Ammon's horn (tissue), 1 donor: ENCODE measurements around the gene OR8D1.
"Not testable (repeated sequence)": the region's sequence is repeated elsewhere in the genome, so short reads cannot be mapped to it uniquely, and the experiment has no call there.

Experiments used
- DNase-seq: peaks from one replicate; pipeline ENCODE4 v3.0.0-alpha.2; 2016; ENCODE audit warnings: low spot score

OR8D1 gene

DNA sequence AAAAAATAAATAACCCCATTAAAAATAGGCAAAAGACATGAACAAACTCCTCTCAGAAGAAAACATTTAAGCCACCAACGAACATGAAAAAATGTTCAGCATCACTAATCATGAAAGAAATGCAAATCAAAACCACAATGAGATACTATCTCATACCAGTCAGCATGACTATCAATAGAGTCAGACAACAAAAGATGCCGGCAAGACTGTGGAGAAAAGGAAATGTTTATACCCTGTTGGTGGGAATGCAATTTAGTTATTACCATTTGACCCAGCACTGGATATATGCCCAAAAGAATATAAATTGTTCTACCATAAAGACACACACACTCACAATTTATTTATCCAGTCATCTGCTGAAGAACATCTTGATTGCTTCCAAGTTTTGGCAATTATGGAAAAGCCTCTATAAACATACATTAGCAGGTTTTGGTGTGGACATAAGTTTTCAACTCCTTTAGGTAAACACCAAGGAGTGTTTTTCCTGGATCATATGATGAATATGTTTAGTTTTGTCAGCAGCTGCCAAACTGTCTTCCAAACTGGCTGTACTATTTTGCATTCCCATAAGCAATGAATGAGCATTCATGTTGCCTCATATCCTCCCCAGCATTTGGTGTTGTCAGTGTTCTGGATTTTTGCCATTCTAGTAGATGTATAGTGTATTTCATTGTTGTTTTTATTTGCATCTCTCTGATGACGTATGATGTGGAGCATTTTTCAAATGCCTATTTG, 28.0 kb downstream of the OR8D1 start:
- DNase-seq: no peak

GRCh38 chr11:124278261-124278660, 35.5 kb downstream of the OR8D1 start:
- DNase-seq: no peak

DNA sequence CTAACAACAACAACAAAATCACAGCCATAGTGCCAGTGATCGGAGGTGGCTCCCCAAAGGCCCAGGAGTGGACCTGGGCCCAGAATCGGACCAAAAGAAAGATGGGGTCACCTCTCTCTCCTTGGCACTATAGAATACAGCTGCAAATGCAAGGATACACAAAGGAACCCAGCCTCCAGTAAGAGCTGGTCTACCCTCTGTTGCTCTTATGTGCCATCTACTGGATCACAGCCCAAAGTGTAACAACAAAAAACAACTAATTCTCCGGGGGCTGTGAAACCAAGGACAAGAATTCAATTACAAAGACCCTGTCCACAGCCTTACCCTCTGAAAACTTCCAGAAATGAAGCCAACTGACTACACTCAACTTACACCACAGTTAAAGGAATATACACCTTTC, 35.9 kb downstream of the OR8D1 start:
- no peak for DNase-seq

DNA sequence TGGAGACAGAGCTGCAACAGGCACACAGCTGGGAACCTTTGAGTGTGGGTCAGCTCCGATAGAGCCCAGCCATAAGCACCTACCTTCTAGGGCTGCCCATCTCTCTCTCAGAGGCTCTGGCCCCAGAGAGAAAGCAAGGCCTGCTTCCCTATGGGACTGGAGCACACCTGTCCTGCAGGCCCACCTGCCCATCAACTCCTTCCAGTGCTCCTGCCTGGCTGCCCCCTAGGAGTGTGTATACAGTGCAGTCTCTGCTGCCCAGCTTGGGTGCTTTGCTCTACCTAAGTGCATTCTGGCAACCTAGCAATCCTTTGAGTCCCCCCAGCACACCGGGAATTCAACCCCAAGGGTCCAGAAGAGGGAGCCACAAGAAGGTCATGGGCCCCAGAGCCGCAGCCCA, 36.5 kb downstream of the OR8D1 start:
- no peak for DNase-seq

DNA sequence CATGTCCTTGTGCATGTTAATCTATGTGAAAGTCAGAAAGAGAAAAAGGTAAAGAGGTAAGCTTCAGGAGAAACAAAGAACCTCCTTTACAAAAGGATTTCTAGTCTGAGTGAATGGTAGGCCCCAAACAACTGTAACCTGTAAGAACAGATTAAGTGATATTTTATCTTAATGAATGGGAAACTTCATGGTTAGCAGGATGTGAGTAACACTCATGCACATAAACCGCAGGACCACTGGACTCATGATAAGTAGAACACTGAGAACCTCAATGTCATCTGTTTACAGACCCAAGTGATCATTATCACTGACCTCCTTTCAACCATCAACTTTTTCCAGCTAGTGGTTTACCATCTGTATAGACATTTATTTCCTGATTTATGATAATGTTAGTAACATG, 37.7 kb downstream of the OR8D1 start:
- no peak for DNase-seq

- DNase-seq: no peak
Measured at GRCh38 chr11:124274000-124274399, 39.7 kb downstream of the OR8D1 start.

- DNase-seq: not testable (repeated sequence)
Measured at GRCh38 chr11:124270886-124271285, 42.9 kb downstream of the OR8D1 start.

DNA sequence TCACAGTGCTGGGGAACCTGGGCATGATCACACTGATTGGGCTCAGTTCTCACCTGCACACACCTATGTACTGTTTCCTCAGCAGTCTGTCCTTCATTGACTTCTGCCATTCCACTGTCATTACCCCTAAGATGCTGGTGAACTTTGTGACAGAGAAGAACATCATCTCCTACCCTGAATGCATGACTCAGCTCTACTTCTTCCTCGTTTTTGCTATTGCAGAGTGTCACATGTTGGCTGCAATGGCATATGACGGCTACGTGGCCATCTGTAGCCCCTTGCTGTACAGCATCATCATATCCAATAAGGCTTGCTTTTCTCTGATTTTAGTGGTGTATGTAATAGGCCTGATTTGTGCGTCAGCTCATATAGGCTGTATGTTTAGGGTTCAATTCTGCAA, 48.7 kb downstream of the OR8D1 start:
- DNase-seq: not testable (repeated sequence)

- no peak for DNase-seq
Measured at GRCh38 chr11:124256076-124256475, 57.7 kb downstream of the OR8D1 start, which contains the start of gene OR8G5. OR8G5 (plus strand) TSS chr11:124256376; CDS start chr11:124264932, 8,556 bp downstream.
